Stimulated activated CD4-positive, alpha-beta T cell treated with anti-CD3 and anti-CD28 coated beads, Interleukin-12 subunit alpha, Interleukin-12 subunit beta, amount 100 ng/mL, for 48 hours (primary cell): ENCODE results near the gene GARS1.

ENCODE experiments used
- DNase-seq, 3 donors: peaks; one replicate each; pipeline ENCODE4 v3.0.0-alpha.2; 2020; ENCODE audit warnings: low read depth in 2 of 3, low spot score in 1 of 3

GARS1 gene

DNA sequence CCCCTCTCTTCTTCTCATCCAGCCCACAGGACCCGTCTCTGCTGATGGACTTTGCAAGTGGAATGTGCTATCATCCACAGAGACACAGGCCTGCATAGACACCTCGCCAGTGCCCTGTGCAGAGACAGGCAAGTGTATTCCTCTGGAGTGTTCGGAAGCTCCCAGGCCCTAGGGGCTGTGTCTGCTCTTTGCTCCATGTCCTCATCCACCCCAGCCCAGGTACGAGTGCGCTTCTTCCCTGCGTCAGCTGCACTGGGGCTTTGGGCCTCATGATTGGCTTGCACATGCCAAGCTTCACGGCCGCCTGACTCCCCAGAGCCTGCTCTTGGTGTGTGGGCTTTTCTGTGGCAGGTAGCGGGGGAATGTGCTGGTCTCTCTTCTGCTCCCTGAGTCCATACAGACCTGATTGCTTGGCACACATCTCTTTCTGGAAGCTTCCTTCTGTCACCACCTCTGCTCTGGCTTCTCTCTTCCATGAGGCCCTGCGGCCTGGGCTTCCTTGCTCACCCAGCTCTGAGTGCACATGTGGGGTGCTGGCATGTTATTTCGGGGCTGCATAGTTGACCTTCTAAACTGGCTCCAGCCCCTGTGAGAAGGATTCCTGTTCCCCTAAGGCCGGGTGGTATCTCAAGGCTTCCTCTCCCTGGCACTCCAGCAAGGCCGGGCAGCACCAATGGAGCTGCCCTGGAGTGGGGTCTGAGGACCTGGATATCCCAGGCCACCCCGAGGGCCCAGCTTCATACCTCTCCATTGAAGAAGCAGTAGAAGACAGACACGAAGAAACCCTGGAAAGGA is 59.8 kb downstream of the GARS1 start:
- DNase-seq: no peak

DNA sequence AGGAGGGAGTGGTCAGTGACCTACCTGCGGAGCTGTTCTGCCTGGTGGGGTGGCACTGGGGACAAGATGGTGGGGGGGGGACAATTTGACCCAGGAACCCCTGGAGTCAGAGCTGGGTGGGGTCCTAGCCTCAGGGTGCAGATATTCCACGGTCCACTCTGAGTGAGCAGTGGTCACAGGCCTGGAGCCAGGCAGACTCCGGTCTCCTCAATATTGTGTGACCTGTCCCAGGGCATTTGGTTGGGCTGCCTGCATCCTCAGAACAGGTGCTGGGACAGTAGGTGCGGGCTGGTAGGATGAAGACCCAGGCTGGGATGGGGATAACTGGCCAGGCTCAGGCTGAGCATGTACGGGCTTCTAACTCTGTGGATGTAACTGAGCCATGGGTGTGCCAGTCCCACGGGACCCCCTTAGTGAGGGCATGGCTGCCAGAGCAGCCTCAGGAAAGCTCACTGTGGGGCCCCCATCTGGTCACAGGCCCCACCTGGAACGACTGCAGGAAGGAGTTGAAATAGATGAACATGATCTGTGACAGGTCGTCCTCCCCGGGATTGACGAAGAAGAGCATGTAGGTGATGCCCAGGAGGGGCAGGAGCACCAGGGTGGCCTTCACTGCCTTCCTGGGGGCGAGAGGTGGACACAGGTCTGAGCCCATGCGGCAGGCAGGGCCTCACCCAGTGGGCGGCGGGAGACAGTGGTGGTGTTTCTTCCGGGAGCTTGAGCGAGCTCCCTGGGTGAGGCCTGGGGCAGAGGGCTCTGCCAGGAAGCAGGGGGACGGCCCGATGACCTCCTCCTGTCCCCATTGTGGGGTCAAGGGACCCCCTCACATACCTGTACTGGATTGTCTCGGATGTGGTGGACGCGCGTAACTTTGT is 60.7 kb downstream of the GARS1 start:
- DNase-seq: no peak

DNA sequence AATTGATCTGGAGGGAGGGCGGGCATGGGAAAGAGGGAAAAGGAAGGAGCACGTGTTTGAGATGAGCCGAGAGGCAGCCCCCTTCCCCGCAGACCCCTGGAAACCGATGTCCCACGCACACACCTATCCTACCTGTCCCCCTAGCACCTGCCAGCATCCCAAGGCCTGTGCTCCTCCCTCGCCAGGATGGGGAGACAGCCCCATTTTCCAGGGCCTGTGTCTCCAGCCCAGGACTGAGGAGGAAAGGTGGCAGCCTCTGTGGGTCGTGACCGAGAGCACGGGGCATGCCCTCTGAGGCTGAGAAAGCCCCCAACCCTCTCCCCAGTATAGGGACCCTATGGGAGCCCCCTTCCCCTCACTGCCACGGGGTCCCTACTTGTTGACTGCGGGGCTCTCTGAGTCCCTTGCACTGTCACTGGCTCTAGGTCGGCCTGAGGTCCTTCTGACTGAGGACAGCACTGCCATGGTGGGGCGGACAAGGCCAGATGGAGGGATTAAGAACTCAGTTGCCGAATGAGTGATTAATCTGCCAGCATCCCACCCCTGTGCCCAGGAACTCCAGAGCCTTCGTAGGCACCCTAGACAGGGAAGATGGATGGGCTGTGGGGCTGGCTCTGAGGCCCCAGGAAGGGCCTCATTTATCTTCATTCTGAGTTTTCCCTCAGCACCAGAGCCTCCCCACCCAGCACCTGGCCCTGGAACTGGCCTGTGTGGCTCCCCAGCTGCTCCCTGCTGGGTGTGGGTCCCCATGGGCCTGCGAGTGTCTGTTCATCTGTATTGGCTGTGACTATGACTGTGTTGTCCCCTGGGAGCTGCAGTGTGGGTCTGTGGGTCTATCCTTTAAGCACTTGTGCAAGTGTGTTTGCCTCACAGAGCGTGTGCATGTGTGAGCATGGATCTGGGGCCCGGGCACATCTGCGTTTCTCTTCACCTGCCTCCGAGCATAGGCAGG is 61.6 kb downstream of the GARS1 start:
- DNase-seq: no peak

DNA sequence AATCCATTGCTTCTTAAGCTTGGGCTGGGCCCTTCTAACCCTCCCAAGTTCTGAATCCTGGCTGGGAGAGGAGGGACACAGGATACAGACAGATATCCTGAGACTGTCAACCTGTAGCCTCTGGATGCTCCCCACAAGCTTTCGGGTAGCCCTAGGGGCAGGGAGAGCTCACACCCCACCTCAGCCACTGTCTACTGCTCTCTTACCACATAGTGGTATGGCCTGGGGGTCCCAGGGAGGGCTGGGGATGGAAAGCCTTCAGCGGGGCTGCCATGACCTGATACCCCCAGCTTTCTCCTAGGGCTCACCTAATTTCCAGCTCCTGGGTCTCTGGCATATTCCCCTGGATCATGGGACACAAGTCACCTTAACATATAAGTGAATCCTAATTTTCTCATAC is 62.5 kb downstream of the GARS1 start:
- no peak for DNase-seq

DNA sequence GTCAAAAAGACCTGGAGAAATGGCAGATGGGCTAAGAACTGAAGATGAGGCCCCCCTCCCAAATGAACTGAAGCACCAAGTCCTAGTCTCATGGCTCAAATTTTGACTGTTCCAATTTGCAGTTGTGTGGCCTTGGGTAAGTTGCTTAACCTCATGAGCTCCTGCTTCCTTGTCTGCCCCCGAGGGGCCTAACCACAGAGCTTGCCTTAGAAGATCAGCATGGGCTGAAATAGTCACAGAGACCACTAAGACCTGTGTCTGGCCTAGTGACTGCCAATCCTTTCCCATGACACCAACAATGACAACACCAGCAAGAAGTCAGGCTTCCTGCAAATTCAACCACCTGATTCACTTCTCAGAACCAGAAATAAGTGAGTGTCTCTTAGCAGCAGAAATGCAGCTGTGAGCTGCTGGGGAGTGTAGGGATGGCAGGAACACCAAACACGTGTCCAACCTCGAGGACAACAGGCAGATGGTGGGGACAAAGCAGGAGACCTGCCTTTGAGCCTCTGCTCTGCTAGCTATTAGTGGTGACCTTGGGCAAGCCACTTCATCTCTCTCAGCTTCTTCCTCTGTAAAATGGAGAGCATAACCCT is 63.9 kb downstream of the GARS1 start:
- DNase-seq: no peak

DNA sequence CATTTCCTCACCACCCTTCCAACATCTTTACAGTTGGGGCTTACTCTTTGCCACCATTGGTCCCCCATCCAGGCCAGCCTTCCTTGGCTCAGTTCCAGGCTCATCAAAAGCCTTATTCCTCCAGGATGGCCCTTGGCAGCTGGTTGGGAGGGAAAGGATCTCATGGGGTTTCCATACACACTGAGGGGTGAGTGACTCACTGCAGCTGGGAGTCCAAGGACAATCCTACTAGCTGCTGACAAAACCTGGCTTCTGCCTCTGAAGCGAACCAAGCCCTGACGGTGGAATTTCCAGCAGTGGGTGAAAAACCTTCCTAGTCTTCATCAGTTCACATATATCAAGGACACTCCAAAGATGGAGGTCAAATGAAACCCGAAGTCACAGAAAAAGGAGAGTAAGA is 64.6 kb downstream of the GARS1 start:
- no peak for DNase-seq

DNA sequence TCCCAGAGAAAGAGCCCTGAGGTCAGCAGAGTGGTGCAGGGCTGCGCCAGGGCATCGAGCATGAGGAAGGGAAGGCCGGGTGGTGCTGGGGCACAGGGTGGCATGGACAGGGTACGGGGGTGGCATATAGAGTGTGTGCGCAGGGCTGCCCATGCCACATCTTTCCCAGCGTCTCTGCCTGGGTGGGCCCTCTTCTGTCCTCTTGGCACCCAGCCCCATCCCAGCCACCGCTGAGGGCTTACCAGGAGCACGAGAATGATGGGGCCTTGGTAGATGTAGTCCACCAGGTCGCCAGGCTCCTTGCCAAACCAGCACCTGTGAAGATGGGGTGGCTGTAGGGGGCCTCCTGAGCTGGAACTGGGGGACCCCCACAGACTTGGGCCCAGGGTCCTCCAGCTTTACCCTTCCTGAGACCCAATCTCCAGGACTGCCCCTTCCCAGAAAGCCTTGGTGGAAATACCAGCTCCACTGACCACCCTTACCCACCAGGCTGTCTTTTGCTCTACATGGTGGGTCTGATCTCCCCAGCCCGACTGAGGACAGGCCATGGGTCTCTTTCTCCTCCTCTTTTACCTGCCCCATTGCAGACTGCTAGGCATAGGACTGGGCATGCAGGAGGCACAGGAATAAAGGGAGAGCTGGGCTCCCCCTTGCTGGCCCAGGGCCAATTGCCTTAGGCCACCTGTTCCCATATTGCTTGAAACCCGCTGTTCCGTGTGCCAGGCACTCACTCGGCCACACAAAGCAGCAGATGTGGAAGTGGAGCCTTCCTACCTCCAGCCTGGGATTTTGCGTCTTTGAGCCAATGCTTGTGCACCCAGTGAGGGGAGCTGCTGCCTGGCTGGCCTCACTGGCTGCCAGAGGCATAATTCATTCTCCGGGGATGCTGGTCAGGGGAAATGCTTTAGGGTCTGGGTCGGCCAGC is 65.9 kb downstream of the GARS1 start:
- no peak for DNase-seq

DNA sequence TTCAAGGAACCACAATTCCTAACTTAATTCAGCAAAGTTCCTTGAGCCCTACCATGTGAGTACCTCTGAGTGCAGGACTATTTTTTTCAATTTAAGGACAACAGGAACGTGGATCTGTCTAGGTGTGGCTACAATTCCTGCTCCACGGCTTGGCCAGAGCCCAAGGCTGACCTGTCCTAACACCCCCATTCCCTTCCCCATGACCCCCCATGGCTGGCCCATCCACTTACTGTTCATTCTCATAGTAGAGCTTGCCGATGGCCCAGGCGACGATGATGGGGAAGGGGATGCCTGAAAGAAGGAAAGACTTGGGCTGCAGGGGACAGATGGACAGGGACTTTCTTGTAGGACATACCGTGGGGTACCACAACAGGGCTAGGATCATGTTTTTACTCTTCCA is 67.2 kb downstream of the GARS1 start:
- no peak for DNase-seq

DNA sequence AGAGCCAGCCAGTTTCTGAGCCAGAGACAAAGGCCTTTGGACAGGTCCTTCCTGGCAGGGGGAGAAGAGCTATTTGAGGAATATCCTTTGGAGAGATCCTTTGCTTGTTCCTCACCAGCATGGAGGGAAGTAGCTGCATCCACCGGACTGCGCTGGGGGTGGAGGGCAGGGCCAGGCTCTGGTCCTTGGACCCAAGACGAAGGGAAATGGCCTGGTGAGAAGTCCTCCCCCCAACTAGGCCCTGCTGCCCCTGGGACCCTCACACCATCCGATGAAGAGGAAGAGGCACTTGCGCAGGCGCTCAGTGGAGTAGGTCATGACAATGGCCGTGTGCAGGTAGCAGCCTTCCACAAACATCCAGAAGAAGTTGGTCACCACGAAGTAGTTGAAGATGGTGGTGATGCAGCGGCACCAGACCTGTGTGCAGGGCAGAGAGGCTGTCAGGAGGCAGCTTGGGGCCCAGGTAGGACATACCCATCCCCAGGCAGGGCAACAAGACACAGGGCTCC is 67.8 kb downstream of the GARS1 start:
- no peak for DNase-seq

DNA sequence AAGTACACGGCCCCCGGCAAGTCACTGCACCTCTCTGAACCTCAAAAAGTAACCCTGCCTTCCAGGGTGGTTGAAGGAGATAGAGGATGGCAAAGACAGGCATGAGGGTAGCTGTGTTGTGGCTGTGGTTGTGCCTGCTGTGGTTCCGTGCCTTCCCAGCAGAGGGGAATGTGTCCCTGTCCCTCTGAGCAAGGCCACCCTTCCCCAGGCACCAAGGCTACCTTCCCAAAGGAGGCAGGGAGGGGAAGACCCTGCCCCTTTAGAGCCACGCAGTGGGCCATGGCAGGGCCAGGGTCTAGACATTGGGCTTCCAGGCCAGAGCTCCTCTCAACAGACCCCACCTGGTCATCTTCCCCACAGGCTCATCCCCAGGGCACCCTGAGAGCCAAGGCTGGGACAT is 68.7 kb downstream of the GARS1 start:
- DNase-seq: no peak

DNA sequence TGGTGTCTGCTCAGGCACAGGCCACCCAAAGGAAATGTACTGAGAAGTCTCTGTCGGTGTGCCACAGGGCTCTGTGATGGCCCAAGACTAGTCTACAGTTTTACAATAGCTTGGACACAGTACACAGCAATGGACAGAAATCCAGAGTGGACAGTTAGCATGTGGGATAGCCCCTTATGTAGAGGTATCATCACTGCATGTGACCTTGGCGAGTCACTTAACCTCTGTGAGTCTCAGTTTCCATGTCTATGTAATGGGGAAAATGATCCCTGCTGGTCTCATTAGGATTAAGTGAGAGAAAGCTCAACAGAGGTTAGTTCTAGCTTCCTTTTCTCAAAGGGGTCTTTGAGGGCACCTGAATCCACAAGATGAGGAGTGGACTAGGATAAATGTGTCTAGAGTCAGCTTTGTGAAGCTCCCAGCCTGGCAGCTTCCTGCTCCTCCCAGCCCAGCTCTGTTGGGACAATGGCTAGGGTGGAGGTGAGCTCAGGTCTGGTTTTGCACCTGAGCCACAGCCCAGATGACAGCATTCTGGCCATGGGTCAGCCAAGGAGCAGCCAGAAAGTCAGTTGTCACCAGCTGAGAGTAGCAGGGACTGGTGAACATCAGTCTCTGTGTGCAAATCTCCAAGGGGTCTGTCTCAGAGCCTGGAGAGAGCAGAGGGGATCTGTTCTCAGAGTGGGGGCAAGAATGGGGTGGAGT is 69.7 kb downstream of the GARS1 start:
- DNase-seq: no peak

DNA sequence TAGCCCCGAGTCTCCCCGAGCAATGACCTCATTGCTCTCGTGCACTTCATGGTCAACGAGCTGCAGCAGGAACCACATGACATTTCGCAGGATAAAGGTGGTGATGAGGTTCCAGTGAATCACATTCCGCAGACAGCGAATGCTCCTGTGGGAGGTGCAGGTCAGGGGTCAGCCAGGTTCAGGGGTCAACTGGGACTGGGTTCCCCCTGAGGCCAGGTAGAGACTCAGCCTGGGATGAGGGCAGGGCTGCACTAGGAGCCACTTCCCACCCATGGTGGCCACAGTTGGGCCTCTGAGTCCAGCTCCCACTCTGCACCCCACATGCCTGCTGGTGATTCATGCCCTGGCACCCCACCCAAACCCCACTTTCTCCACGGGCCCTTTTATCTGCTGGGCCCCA is 70.4 kb downstream of the GARS1 start:
- no peak for DNase-seq

DNA sequence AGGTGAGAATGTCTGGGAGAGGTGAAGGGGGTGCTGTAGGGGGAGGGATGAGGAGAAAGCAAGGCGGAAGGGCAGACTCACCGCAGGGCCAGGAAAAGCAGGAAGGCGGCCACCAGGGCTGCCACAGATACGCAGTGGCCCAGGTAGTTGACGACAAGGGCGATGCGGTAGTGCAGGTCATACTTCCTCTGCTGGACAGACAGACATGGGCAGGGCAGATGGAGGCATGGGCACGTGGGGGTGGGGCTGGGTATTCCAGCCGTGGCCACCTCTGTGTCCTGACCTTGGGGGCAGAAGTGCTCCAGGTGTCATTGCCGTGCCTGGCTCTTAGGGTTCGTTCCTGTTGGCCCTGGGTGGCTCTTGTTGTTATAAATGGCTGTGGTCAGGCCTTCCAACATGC is 70.8 kb downstream of the GARS1 start:
- no peak for DNase-seq

DNA sequence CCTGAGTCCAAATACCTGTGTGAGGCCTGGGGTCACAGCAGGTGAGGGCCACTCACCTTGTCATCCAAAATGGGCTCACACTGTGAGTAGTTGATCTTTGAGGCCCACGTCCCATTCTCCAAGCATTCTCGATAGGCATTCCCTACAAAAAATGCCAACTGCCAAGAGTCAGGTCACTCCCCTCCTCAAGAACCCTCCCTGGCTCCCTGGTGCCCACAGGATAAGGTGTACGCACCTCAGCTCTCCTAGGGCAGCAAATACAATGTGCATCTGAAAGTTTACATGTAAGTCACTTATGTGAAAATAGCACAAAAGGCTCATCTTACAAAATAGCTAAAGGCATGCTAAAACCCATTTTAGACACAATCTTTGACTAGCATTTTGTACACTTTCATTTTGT is 72.5 kb downstream of the GARS1 start:
- no peak for DNase-seq

DNA sequence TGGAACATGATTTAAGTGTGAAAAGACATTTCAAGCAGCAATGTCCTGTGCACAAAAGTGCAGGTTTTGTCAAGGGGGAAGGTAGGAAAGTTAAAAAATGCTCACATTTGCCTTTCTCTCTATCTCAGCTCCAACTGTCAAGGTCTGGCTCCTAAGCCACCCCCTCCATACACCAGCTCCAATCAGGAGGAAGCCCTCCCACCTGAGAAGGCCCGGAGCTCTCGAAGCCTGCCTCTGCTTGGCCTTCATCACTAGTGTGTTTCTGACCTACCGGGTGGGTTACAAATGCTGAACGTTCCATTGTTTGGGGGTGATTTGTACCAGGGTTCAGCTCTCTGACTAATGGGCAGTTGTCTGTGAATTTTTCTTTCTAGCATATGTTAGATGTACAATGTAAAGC is 73.4 kb downstream of the GARS1 start:
- DNase-seq: no peak

DNA sequence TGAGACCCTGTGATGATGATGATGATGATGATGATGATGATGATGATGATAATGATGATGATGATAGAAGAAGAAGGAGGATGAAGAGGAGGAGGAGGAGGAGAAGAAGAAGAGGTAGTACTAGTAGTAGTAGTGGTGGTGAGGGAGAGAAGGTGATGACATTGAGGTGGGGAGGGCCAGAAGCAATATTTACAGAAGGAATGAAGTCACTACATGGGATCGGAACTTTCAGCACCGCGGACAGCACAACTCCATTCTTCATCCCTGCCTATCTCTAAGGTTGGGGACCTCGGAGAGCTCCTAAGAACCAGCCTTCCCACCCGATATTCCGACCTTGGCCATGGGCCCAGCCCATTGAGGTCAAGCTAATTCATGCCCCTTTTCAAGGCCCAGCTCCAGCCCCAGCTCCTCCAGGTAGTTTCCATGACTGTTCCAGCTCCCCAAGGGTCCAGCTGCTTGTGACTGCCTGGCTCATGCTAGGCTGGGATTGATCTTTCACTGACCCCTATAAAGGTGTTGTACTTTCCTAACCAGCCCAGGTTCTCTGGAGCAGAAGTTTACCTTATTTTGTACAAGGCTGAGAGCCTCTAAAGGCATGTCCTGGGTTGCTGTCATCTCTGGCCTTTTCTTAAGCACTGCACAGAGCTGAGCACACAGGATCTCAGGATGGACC is 77.3 kb downstream of the GARS1 start:
- DNase-seq: no peak

DNA sequence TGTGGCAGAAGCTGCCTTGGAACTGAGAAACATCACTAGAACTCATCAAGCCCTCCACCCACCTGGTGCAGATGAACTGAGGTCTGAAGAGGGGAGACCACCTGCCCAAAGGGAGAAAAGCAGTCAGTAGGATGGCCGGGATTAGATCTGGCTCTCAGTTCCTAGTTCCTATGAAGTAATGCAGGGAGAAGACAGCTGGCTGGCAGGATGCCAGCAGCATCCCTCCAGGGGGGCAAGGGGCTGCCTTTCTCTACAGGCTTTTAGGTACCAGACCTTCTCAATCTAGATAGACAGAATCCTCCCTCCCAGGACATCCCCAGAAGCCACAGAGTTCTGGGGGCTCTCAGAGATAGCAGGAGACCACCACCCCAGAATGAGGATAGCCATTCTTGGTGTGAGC is 79.7 kb downstream of the GARS1 start:
- DNase-seq: no peak

DNA sequence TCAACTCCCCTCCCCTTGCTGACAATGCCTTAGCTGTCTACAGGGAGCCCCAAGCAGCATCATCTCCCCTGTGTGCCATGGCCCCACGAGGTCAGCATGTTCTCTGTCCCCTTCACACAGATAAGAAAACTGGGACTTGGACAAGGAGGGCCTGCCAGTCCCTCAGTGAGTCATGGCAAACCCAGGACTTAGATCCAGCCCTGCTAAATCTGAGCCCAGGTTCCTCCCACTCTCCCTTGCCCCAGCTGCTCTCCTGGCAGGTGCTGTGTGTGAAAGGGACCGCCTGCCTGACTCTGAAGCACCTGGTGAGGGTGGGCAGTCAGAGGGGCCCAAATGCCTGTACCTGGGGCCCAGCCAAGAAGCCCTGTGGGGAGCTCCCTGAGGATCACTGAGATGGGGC is 80.2 kb downstream of the GARS1 start:
- DNase-seq: no peak

DNA sequence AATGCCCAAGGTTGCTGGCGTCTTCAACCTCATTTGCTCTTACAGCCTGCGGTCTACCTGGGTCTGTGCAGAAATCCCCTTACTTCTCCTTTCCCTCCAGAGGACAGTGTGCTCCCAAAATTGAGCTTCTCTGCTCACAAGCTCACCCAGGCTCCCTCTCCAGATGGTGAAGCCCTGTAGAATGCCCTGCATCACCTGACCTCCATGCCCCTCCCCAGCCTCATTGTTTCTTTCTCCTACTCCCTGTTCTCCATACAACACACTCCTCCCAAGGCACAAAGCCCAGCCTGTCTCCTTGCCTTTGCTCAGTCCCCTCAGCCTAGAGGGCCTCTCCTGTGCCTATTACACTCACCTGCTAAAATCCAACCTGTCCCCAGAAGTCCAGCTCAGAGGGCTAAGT is 84.1 kb downstream of the GARS1 start:
- DNase-seq: no peak
